Psoas muscle (tissue), 8 donors: ENCODE results near the gene CDH19. TPM values are rescaled to one million over a fixed set of nuclear protein-coding genes. Genes with fewer than 3 reads are reported as not detected.

Source experiments
- ATAC-seq, 4 donors: fragments of 200-7000 bp; cut with Tn5 transposase; one replicate each; pipeline ENCODE4 v1.9.1; 2020; ENCODE audit warnings: moderate library complexity in 3 of 4, mild to moderate bottlenecking in 2 of 4
- DNase-seq, 2 donors: peaks; one replicate each; pipeline ENCODE4 v3.0.0-alpha.2; 2020
- H3K27ac ChIP-seq: fragments of 200-600 bp; one replicate; pipeline ENCODE4 v1.8.0; 2022
- H3K27me3 ChIP-seq, 3 donors: fragments of 200-600 bp in 1 of 3; one replicate each; pipeline versions ENCODE4 v1.6.1 to v1.8.0; 2013 to 2022; ENCODE audit warnings: low read length in 2 of 3, mild to moderate bottlenecking in 2 of 3, moderate library complexity in 1 of 3; ENCODE audit not compliant: insufficient read depth in 3 of 3
- H3K36me3 ChIP-seq, 2 donors: fragments of 200-600 bp in 1 of 2; one replicate each; pipeline versions ENCODE4 v1.6.1 to v1.8.0; 2013 to 2022; ENCODE audit warnings: low read depth in 1 of 2, mild to moderate bottlenecking in 1 of 2, moderate library complexity in 1 of 2; ENCODE audit not compliant: insufficient read depth in 1 of 2
- H3K4me1 ChIP-seq: fragments of 200-600 bp; one replicate; pipeline ENCODE4 v1.8.0; 2022
- H3K4me3 ChIP-seq: fragments of 200-600 bp; one replicate; pipeline ENCODE4 v1.8.0; 2022; ENCODE audit warnings: mild to moderate bottlenecking
- H3K9me3 ChIP-seq: fragments of 200-600 bp; one replicate; pipeline ENCODE4 v1.8.0; 2022
- WGBS, 3 donors: extraction: QIAGEN DNeasy Blood & Tissue Kit; methylation state at CpG; one replicate each; pipeline versions ENCODE4 v1.1.6 to v1.1.7; 2013; 5-methylcytosine and 5-hydroxymethylcytosine counted together
- intact Hi-C, 2 donors: fragments of 100-400 bp; cut with DNase I; formaldehyde crosslinking; loops; one replicate each; pipeline versions ENCODE4 v1.11.0 to v1.14.2; 2022
- long read RNA-seq, 2 donors: library from polyadenylated mRNA; unstranded; transcript quantifications; one replicate each; pipeline ENCODE4 v2.0.0, GENCODE V29; 2021
- polyA plus RNA-seq, 3 donors: library from polyadenylated mRNA; stranded (reverse); fragments of 200-250 nt; gene quantifications; one replicate each; pipeline ENCODE4 v1.2.3, GENCODE V29; 2013
- total RNA-seq, 4 donors: library from RNA; stranded (reverse); fragmentation: NEBNext Ultra II Directional in 2 of 4; extraction: Animal tissue kit (Norgen Biotek cat#: 25700) in 2 of 4; gene quantifications; one replicate each; pipeline versions ENCODE4 v1.2.1 to v1.2.4, GENCODE V29; 2021 to 2023
- TF ChIP-seq, protein P1 (sequence below): fragments of 200-600 bp; IDR thresholded peaks from one replicate; pipeline ENCODE4 v1.8.0; 2022; ENCODE audit warnings: antibody characterized with exemption
- donor health status: healthy with polysubstance abuse.
- donor health status: DM: no; HTN: no; CAD: no; lungs with moderate emphysema.
- donor health status: Bipolar disorder and iron deficiency.
- donor health status: healthy.
- donor health status: DM: yes; HTN: yes; CAD: no.
- donor health status: DM: no; HTN: no; CAD: no.
- donor health status: DM: no; HTN: no; CAD: no.
- donor health status: DM: yes; HTN: yes; CAD: no.

CDH19 gene
- total RNA-seq (under 1 TPM; 0.13 to 0.41 (median 0.28) TPM), polyA plus RNA-seq (under 1 TPM; 0.17 to 0.32 (median 0.24) TPM)
- long read RNA-seq, donor 1: 0 reads
- long read RNA-seq, donor 2: 0 reads

DNA sequence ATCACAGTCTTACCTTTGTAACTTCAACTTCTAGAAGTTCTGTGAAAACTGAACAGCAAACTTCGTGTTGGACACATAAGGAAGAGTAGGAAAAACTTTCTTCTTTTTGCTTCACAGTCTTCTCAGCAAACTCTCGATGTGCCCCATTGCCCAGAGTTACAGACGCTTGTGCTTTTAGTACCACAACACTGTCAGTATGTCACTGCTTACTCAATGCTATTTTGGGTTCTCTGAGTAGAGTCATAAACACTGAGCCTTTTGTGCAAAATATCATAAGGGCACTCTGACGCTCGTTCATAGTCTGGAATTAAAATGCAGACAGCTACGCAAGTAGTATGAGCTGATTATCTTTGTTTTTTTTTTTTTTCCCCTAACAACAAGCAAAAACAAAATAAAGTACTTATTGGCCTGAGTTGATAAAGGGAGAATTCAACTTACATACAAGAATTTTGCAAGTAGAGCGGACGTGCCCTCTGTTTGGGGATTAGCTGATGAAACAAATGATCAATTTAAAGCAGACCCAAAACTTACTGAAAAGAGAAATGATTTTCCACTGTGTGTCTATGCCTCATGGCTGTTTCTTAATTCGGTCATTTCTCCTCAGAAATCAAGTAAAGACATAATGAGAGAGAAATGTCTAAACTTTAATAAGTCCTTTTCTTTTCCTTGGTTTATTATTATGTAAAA, at the start of gene CDH19:
TSS of gene CDH19 (minus strand) at position 150 of the 687 bp plus-strand sequence. CDS start 31,886 bp downstream, outside the sequence.
- no peak for ATAC-seq
- 65 to 71% (median 70%) methylated on average over 9 of the region's 9 CpGs for WGBS, 3 donors
- H3K4me3 ChIP-seq: no peak within 1 kb of the TSS
- no peaks in the 10 kb centered on the region for H3K27me3 ChIP-seq
- no peak for DNase-seq
- H3K9me3 ChIP-seq: no peaks in the 10 kb centered on the region
- intact Hi-C loops: no loop called here
- no peaks in the 10 kb centered on the region for H3K36me3 ChIP-seq
- TF ChIP-seq, protein P1, sequence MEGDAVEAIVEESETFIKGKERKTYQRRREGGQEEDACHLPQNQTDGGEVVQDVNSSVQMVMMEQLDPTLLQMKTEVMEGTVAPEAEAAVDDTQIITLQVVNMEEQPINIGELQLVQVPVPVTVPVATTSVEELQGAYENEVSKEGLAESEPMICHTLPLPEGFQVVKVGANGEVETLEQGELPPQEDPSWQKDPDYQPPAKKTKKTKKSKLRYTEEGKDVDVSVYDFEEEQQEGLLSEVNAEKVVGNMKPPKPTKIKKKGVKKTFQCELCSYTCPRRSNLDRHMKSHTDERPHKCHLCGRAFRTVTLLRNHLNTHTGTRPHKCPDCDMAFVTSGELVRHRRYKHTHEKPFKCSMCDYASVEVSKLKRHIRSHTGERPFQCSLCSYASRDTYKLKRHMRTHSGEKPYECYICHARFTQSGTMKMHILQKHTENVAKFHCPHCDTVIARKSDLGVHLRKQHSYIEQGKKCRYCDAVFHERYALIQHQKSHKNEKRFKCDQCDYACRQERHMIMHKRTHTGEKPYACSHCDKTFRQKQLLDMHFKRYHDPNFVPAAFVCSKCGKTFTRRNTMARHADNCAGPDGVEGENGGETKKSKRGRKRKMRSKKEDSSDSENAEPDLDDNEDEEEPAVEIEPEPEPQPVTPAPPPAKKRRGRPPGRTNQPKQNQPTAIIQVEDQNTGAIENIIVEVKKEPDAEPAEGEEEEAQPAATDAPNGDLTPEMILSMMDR: no peak
- no peaks in the 10 kb centered on the region for H3K4me1 ChIP-seq
- no peak within 1 kb of the TSS for H3K27ac ChIP-seq

GRCh38 chr18:66647671-66648070, 43.8 kb upstream of the CDH19 start:
- Histone ChIP-seq H3K9me3 (no peaks in the 10 kb centered on the region), H3K4me3 (no peak overlapping the region), H3K27me3 (no peaks in the 10 kb centered on the region), H3K4me1 (no peaks in the 10 kb centered on the region), H3K27ac (no peak overlapping the region), H3K36me3 (no peaks in the 10 kb centered on the region)
- TF ChIP-seq, protein P1: no peak
- DNase-seq: no peak
- no peak for ATAC-seq
- 89 to 91% (median 89%) methylated on average over 1 of the region's 1 CpG for WGBS, 3 donors
- intact Hi-C loops: no loop called here

- no peaks in the 10 kb centered on the region for H3K4me1 ChIP-seq
- intact Hi-C loops: no loop called here
- ATAC-seq (no peak), DNase-seq (no peak)
- no peaks in the 10 kb centered on the region for H3K27me3 ChIP-seq
- H3K9me3 ChIP-seq: no peaks in the 10 kb centered on the region
- H3K36me3 ChIP-seq: no peaks in the 10 kb centered on the region
- no peak overlapping the region for H3K27ac ChIP-seq
- TF ChIP-seq, protein P1: no peak
- H3K4me3 ChIP-seq: no peak overlapping the region
- 96 to 98% (median 96%) methylated on average over 2 of the region's 2 CpGs for WGBS, 3 donors
These were observed 42.7 kb upstream of the CDH19 start for GRCh38 chr18:66646609-66647008.

- TF ChIP-seq, protein P1: no peak
- 57 to 68% (median 65%) methylated on average over 1 of the region's 1 CpG for WGBS, 3 donors
- ATAC-seq (no peak), DNase-seq (no peak)
- no peak overlapping the region for H3K4me3 ChIP-seq
- no peak overlapping the region for H3K27ac ChIP-seq
- H3K36me3 ChIP-seq: no peaks in the 10 kb centered on the region
- intact Hi-C loops: no loop called here
- H3K9me3 ChIP-seq: no peaks in the 10 kb centered on the region
- H3K4me1 ChIP-seq: no peaks in the 10 kb centered on the region
- H3K27me3 ChIP-seq: no peaks in the 10 kb centered on the region
These were observed 42.1 kb upstream of the CDH19 start for GRCh38 chr18:66645983-66646382.

DNA sequence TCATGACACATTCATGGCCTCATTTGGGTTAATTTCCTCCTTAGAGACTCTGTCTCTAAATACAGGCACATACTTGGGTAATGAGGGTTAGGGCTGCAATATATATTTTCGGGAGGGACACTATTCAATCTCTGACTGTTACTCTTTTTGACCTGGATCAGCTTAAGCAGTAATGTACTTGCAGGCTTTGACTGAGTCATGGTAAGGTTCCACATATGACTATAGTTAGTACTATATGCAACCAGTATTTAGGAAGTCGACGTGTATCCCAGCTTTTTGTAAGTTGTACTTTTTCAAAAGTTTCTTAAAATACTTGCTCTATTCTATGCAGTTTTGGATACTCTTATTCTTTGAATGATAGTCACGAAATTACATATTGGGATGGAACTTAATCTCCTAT, 37.2 kb upstream of the CDH19 start:
- TF ChIP-seq, protein P1: no peak
- 85 to 86% (median 86%) methylated on average over 4 of the region's 4 CpGs for WGBS, 3 donors
- Histone ChIP-seq H3K4me1 (no peaks in the 10 kb centered on the region), H3K9me3 (no peaks in the 10 kb centered on the region), H3K27me3 (no peaks in the 10 kb centered on the region), H3K36me3 (no peaks in the 10 kb centered on the region), H3K4me3 (no peak overlapping the region), H3K27ac (no peak overlapping the region)
- DNase-seq: no peak
- no peak for ATAC-seq
- intact Hi-C loops: no loop called here
